ENCODE data around the gene KDELR1. TPM values are rescaled to one million over a fixed set of nuclear protein-coding genes. Genes with fewer than 3 reads are reported as not detected.

KDELR1 gene
- total RNA-seq, 4 donors from 2014 or later, result 62.5 to 99.1 (median 78.6) TPM

- no peak for TF ChIP-seq CTCF (IDR thresholded peaks at IDR 0.05; ENCODE audit: low read depth)
Measured at GRCh38 chr19:48396016-48396823, 4.9 kb upstream of the KDELR1 start.

GRCh38 chr19:48395499-48395898 lies 4.1 kb upstream of the KDELR1 start:
- TF ChIP-seq CTCF (IDR thresholded peaks at IDR 0.05; ENCODE audit: low read depth), result no peak

- TF ChIP-seq CTCF (IDR thresholded peaks at IDR 0.05; ENCODE audit: low read depth), result no peak
Measured at GRCh38 chr19:48395170-48395455, 3.8 kb upstream of the KDELR1 start.

- no peak for TF ChIP-seq CTCF (IDR thresholded peaks at IDR 0.05; ENCODE audit: low read depth)
Measured at GRCh38 chr19:48394331-48395169, 3.2 kb upstream of the KDELR1 start.

GRCh38 chr19:48393559-48394330 lies 2.4 kb upstream of the KDELR1 start, which contains the start of gene GRIN2D:
GRIN2D (plus strand) TSS chr19:48393668; CDS start chr19:48398393, 4,725 bp downstream.
- no peak for TF ChIP-seq CTCF (IDR thresholded peaks at IDR 0.05; ENCODE audit: low read depth)

- TF ChIP-seq CTCF (IDR thresholded peaks at IDR 0.05; ENCODE audit: low read depth), result no peak
Measured at GRCh38 chr19:48392860-48393558, 1.7 kb upstream of the KDELR1 start.

Data from subcutaneous adipose tissue (tissue), 4 donors.